MG63 (cell line): Measurements from ENCODE around the gene ZNF22. TPM values are rescaled to one million over a fixed set of nuclear protein-coding genes. Genes with fewer than 3 reads are reported as not detected.

Experiments
- DNase-seq: peaks from one replicate; pipeline ENCODE4 v3.0.0-alpha.2; 2020
- H3K27me3 ChIP-seq: fragments of 250-450 bp; sonication (Bioruptor Pico); 2 replicates; pipeline ENCODE4 v1.5.1; 2020; ENCODE audit warnings: mild to moderate bottlenecking, moderate library complexity
- H3K36me3 ChIP-seq: fragments of 250-450 bp; sonication (Bioruptor Pico); 2 replicates; pipeline ENCODE4 v1.5.1; 2020; ENCODE audit warnings: mild to moderate bottlenecking, moderate library complexity
- H3K4me3 ChIP-seq: fragments of 250-450 bp; sonication (Bioruptor Pico); 2 replicates; pipeline ENCODE4 v1.5.1; 2020; ENCODE audit warnings: mild to moderate bottlenecking, moderate library complexity
- H3K9me3 ChIP-seq: fragments of 250-450 bp; sonication (Bioruptor Pico); 2 replicates; pipeline ENCODE4 v1.5.1; 2020; ENCODE audit warnings: mild to moderate bottlenecking, moderate library complexity
- total RNA-seq: library from RNA; depleted of rRNA; stranded (reverse); fragments of >200 nt; shearing (Covaris generic); gene quantifications from 2 replicates; pipeline ENCODE4 v1.2.3, GENCODE V29; 2014; ENCODE audit warnings: low replicate concordance

Gene ZNF22
- total RNA-seq, 1 experiment from 2014 or later, result 15.5 TPM

- no peaks in the 10 kb centered on the region for H3K9me3 ChIP-seq
- no peaks in the 10 kb centered on the region for H3K36me3 ChIP-seq
- H3K4me3 ChIP-seq, result no peak overlapping the region
- no peaks in the 10 kb centered on the region for H3K27me3 ChIP-seq
- DNase-seq, result no peak
Observed at GRCh38 chr10:44972874-44973306, 27.8 kb upstream of the ZNF22 start.

GRCh38 chr10:44973323-44974081 is 27.2 kb upstream of the ZNF22 start:
- no peak for DNase-seq
- H3K27me3 ChIP-seq, result no peaks in the 10 kb centered on the region
- no peaks in the 10 kb centered on the region for H3K36me3 ChIP-seq
- H3K4me3 ChIP-seq, result no peak overlapping the region
- H3K9me3 ChIP-seq, result no peaks in the 10 kb centered on the region

GRCh38 chr10:44974082-44974627 is 26.6 kb upstream of the ZNF22 start:
- DNase-seq, result no peak
- H3K4me3 ChIP-seq, result peak overlapping the region; percentile 23; the same call in 1 of the 2 replicates
- no peaks in the 10 kb centered on the region for H3K9me3 ChIP-seq
- H3K36me3 ChIP-seq, result no peaks in the 10 kb centered on the region
- no peaks in the 10 kb centered on the region for H3K27me3 ChIP-seq

- no peaks in the 10 kb centered on the region for H3K9me3 ChIP-seq
- no peaks in the 10 kb centered on the region for H3K27me3 ChIP-seq
- H3K4me3 ChIP-seq, result peak overlapping the region; percentile 23
- DNase-seq, result peak; percentile 57
- no peaks in the 10 kb centered on the region for H3K36me3 ChIP-seq
Observed at GRCh38 chr10:44974628-44975430, 25.9 kb upstream of the ZNF22 start.

- DNase-seq, result peak; percentile 30
- no peaks in the 10 kb centered on the region for H3K9me3 ChIP-seq
Observed at GRCh38 chr10:44975431-44976331, 25.0 kb upstream of the ZNF22 start.

GRCh38 chr10:44976352-44977198 is 24.1 kb upstream of the ZNF22 start:
- H3K36me3 ChIP-seq, result no peaks in the 10 kb centered on the region
- no peaks in the 10 kb centered on the region for H3K9me3 ChIP-seq
- no peak for DNase-seq
- no peaks in the 10 kb centered on the region for H3K27me3 ChIP-seq
- H3K4me3 ChIP-seq, result no peak overlapping the region

More at GRCh38 chr10:44975431-44976331, 25.0 kb upstream of the ZNF22 start:
- H3K36me3 ChIP-seq, result no peaks in the 10 kb centered on the region
- no peaks in the 10 kb centered on the region for H3K27me3 ChIP-seq
- no peak overlapping the region for H3K4me3 ChIP-seq

GRCh38 chr10:44977287-44978212 is 23.2 kb upstream of the ZNF22 start:
- Histone ChIP-seq H3K9me3 (no peaks in the 10 kb centered on the region), H3K36me3 (no peaks in the 10 kb centered on the region)

GRCh38 chr10:44978213-44978569 is 22.5 kb upstream of the ZNF22 start:
- Histone ChIP-seq H3K9me3 (no peaks in the 10 kb centered on the region), H3K27me3 (no peaks in the 10 kb centered on the region), H3K4me3 (peak overlapping the region; percentile 30), H3K36me3 (no peaks in the 10 kb centered on the region)
- no peak for DNase-seq

More at GRCh38 chr10:44977287-44978212, 23.2 kb upstream of the ZNF22 start:
- no peak for DNase-seq
- H3K4me3 ChIP-seq, result peak overlapping the region; percentile 30; the same call in 1 of the 2 replicates
- no peaks in the 10 kb centered on the region for H3K27me3 ChIP-seq

GRCh38 chr10:44978570-44979280 is 22.0 kb upstream of the ZNF22 start, which contains the start of gene DEPP1:
Gene DEPP1 (minus strand): TSS chr10:44978809. CDS start chr10:44978030, 779 bp downstream.
- Histone ChIP-seq H3K36me3 (no peaks in the 10 kb centered on the region), H3K4me3 (peak within 1 kb of the TSS; percentile 30), H3K27me3 (no peaks in the 10 kb centered on the region), H3K9me3 (no peaks in the 10 kb centered on the region)
- peak; percentile 89 for DNase-seq

- Histone ChIP-seq H3K27me3 (no peaks in the 10 kb centered on the region), H3K9me3 (no peaks in the 10 kb centered on the region), H3K4me3 (no peak overlapping the region), H3K36me3 (no peaks in the 10 kb centered on the region)
- DNase-seq, result no peak
Observed at GRCh38 chr10:44979281-44980191, 21.2 kb upstream of the ZNF22 start.

GRCh38 chr10:44980309-44981171 is 20.2 kb upstream of the ZNF22 start:
- H3K27me3 ChIP-seq, result no peaks in the 10 kb centered on the region
- no peaks in the 10 kb centered on the region for H3K36me3 ChIP-seq
- no peak overlapping the region for H3K4me3 ChIP-seq
- DNase-seq, result no peak
- H3K9me3 ChIP-seq, result no peaks in the 10 kb centered on the region
